Prostate gland (tissue), 2 donors: Measurements from ENCODE around the gene BICDL2.

Source experiments
- POLR2A ChIP-seq: fragments of 450-650 bp; IDR thresholded peaks from one replicate; pipeline ENCODE4 v1.6.1; 2016; ENCODE audit warnings: antibody characterized with exemption, mild to moderate bottlenecking
- TF ChIP-seq, protein P1 (sequence below), 4 experiments: fragments of 200-600 bp in 2 of 4; fragments of 450-650 bp in 2 of 4; sonication (generic) in 2 of 4; IDR thresholded peaks; 1 replicate in 3 of 4; 2 replicates in 1 of 4; pipeline ENCODE4 v1.5.1; 2016 to 2019; ENCODE audit warnings: antibody characterized with exemption in 4 of 4, mild to moderate bottlenecking in 2 of 4, moderate library complexity in 2 of 4

DNA sequence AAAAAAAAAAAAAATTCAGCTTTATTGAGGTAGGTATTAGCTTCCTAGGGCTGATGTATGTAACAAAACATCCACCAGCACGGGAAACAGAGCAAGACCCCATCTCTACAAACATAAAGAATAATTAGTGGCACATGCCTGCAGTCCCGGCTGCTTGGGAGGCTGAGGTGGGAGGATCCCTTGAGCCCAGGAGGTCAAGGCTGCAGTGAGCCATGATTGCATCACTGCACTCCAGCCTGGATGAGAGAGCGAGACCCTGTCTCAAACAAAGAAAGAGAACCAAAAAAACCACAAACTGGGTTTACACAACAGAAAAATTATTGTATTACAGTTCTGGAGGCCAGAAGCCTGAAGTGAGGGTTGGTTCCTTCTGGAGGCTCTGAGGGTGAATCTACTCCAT lies 5.6 kb upstream of the BICDL2 start:
- TF ChIP-seq POLR2A, result no peak
- TF ChIP-seq, protein P1, sequence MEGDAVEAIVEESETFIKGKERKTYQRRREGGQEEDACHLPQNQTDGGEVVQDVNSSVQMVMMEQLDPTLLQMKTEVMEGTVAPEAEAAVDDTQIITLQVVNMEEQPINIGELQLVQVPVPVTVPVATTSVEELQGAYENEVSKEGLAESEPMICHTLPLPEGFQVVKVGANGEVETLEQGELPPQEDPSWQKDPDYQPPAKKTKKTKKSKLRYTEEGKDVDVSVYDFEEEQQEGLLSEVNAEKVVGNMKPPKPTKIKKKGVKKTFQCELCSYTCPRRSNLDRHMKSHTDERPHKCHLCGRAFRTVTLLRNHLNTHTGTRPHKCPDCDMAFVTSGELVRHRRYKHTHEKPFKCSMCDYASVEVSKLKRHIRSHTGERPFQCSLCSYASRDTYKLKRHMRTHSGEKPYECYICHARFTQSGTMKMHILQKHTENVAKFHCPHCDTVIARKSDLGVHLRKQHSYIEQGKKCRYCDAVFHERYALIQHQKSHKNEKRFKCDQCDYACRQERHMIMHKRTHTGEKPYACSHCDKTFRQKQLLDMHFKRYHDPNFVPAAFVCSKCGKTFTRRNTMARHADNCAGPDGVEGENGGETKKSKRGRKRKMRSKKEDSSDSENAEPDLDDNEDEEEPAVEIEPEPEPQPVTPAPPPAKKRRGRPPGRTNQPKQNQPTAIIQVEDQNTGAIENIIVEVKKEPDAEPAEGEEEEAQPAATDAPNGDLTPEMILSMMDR (IDR thresholded peaks at IDR 0.05), result no peak
